Measurements from ENCODE around the gene SGCA.

SGCA gene

DNA sequence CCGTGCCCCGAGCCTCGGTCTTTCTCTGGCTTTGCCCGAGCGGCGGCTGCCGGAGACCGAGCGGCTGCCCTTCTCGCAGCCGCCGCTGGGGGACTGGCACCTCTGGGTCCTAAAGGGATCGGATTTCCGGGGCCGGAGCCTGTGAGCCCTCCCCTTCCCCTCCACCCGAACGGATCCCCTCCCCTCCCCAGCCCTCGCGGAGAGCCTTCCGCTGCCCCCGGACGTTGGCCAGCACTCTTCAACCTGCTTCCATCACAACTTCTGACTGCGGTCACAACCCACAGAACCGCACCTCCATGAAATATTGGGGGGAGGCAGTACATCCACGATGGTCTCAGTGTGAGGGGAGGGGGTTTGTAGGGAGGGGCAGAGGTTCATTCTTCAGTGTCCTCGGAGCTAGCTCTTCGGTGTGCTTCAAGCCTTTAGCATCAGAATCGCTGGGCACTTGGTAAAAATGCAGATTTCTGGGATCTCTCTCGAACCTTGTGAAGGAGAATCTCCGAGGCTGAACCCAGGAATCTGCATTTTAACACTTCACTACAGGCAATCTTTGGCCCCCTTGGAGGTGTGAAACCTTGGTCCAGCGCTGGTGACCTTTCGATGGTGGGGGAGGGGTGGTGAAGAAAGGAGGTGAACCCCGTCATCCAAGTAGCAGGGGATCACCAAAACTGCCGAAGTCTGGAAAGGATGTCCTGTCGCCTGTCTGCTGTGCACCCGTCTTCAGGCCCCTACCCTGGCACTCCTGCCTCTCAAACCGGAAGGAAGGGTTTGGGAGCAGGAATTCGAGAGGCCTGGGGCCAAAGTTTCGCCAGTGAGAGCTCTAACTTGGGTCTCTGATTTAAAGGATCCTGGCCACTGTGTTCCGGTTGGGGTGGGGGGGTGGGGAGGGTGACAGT lies 14.5 kb upstream of the SGCA start (continued):
- no peak for TF ChIP-seq ZNF175 (tag by site-specific recombination; IDR thresholded peaks at IDR 0.05)
- TF ChIP-seq, protein P1, sequence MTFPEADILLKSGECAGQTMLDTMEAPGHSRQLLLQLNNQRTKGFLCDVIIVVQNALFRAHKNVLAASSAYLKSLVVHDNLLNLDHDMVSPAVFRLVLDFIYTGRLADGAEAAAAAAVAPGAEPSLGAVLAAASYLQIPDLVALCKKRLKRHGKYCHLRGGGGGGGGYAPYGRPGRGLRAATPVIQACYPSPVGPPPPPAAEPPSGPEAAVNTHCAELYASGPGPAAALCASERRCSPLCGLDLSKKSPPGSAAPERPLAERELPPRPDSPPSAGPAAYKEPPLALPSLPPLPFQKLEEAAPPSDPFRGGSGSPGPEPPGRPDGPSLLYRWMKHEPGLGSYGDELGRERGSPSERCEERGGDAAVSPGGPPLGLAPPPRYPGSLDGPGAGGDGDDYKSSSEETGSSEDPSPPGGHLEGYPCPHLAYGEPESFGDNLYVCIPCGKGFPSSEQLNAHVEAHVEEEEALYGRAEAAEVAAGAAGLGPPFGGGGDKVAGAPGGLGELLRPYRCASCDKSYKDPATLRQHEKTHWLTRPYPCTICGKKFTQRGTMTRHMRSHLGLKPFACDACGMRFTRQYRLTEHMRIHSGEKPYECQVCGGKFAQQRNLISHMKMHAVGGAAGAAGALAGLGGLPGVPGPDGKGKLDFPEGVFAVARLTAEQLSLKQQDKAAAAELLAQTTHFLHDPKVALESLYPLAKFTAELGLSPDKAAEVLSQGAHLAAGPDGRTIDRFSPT (tag by site-specific recombination; IDR thresholded peaks at IDR 0.05): peak; percentile 42
- TF ChIP-seq ZFP41 (tag by site-specific recombination; IDR thresholded peaks at IDR 0.05; ENCODE audit: borderline replicate concordance): no peak
- TF ChIP-seq ZNF2 (tag by site-specific recombination; IDR thresholded peaks at IDR 0.05): peak; percentile 55; the same call in 1 of the 2 replicates
- no peak for TF ChIP-seq ZNF169 (tag by site-specific recombination; IDR thresholded peaks at IDR 0.05)
- TF ChIP-seq ZBTB7A (tag by site-specific recombination; IDR thresholded peaks at IDR 0.05; ENCODE audit: low read depth): 0 out of 2 replicates have a peak, but pooled peaks have one; percentile 18
- no peak for TF ChIP-seq ZNF654 (tag by site-specific recombination; IDR thresholded peaks at IDR 0.05; ENCODE audit: low read depth)
- TF ChIP-seq, protein P2, sequence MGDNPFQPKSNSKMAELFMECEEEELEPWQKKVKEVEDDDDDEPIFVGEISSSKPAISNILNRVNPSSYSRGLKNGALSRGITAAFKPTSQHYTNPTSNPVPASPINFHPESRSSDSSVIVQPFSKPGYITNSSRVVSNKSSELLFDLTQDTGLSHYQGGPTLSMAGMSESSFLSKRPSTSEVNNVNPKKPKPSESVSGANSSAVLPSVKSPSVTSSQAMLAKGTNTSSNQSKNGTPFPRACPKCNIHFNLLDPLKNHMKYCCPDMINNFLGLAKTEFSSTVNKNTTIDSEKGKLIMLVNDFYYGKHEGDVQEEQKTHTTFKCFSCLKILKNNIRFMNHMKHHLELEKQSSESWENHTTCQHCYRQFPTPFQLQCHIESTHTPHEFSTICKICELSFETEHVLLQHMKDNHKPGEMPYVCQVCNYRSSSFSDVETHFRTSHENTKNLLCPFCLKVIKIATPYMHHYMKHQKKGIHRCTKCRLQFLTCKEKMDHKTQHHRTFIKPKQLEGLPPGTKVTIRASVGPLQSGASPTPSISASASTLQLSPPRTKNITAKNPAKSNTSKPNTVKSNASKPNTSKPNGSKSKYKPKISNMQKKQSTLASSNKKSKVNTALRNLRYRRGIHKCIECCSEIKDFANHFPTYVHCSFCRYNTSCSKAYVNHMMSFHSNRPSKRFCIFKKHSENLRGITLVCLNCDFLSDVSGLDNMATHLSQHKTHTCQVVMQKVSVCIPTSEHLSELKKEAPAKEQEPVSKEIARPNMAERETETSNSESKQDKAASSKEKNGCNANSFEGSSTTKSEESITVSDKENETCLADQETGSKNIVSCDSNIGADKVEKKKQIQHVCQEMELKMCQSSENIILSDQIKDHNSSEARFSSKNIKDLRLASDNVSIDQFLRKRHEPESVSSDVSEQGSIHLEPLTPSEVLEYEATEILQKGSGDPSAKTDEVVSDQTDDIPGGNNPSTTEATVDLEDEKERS (tag by site-specific recombination; IDR thresholded peaks at IDR 0.05): no peak
- peak; percentile 50 for TF ChIP-seq BCL11A (tag by site-specific recombination; IDR thresholded peaks at IDR 0.05; ENCODE audit: low read depth)
- peak; percentile 70 for TF ChIP-seq ZNF837 (tag by site-specific recombination; IDR thresholded peaks at IDR 0.05)
- TF ChIP-seq, protein P3, sequence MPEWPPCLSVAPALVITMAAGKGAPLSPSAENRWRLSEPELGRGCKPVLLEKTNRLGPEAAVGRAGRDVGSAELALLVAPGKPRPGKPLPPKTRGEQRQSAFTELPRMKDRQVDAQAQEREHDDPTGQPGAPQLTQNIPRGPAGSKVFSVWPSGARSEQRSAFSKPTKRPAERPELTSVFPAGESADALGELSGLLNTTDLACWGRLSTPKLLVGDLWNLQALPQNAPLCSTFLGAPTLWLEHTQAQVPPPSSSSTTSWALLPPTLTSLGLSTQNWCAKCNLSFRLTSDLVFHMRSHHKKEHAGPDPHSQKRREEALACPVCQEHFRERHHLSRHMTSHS (tag by site-specific recombination; IDR thresholded peaks at IDR 0.05): no peak
- TF ChIP-seq ZNF521 (tag by site-specific recombination; IDR thresholded peaks at IDR 0.05): no peak
- TF ChIP-seq, protein P4, sequence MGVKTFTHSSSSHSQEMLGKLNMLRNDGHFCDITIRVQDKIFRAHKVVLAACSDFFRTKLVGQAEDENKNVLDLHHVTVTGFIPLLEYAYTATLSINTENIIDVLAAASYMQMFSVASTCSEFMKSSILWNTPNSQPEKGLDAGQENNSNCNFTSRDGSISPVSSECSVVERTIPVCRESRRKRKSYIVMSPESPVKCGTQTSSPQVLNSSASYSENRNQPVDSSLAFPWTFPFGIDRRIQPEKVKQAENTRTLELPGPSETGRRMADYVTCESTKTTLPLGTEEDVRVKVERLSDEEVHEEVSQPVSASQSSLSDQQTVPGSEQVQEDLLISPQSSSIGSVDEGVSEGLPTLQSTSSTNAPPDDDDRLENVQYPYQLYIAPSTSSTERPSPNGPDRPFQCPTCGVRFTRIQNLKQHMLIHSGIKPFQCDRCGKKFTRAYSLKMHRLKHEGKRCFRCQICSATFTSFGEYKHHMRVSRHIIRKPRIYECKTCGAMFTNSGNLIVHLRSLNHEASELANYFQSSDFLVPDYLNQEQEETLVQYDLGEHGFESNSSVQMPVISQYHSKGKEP (tag by site-specific recombination; IDR thresholded peaks at IDR 0.05): no peak
- peak; percentile 73 for TF ChIP-seq ZNF623 (tag by site-specific recombination; IDR thresholded peaks at IDR 0.05)
- TF ChIP-seq, protein P5, sequence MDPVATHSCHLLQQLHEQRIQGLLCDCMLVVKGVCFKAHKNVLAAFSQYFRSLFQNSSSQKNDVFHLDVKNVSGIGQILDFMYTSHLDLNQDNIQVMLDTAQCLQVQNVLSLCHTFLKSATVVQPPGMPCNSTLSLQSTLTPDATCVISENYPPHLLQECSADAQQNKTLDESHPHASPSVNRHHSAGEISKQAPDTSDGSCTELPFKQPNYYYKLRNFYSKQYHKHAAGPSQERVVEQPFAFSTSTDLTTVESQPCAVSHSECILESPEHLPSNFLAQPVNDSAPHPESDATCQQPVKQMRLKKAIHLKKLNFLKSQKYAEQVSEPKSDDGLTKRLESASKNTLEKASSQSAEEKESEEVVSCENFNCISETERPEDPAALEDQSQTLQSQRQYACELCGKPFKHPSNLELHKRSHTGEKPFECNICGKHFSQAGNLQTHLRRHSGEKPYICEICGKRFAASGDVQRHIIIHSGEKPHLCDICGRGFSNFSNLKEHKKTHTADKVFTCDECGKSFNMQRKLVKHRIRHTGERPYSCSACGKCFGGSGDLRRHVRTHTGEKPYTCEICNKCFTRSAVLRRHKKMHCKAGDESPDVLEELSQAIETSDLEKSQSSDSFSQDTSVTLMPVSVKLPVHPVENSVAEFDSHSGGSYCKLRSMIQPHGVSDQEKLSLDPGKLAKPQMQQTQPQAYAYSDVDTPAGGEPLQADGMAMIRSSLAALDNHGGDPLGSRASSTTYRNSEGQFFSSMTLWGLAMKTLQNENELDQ (tag by site-specific recombination; IDR thresholded peaks at IDR 0.05; ENCODE audit: low read depth): no peak
- peak; percentile 44; the same call in 1 of the 2 replicates for TF ChIP-seq WT1 (tag by site-specific recombination; IDR thresholded peaks at IDR 0.05)
- TF ChIP-seq, protein P6, sequence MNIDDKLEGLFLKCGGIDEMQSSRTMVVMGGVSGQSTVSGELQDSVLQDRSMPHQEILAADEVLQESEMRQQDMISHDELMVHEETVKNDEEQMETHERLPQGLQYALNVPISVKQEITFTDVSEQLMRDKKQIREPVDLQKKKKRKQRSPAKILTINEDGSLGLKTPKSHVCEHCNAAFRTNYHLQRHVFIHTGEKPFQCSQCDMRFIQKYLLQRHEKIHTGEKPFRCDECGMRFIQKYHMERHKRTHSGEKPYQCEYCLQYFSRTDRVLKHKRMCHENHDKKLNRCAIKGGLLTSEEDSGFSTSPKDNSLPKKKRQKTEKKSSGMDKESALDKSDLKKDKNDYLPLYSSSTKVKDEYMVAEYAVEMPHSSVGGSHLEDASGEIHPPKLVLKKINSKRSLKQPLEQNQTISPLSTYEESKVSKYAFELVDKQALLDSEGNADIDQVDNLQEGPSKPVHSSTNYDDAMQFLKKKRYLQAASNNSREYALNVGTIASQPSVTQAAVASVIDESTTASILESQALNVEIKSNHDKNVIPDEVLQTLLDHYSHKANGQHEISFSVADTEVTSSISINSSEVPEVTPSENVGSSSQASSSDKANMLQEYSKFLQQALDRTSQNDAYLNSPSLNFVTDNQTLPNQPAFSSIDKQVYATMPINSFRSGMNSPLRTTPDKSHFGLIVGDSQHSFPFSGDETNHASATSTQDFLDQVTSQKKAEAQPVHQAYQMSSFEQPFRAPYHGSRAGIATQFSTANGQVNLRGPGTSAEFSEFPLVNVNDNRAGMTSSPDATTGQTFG (tag by site-specific recombination; IDR thresholded peaks at IDR 0.05; ENCODE audit: borderline replicate concordance): no peak
- TF ChIP-seq ZNF37A (tag by site-specific recombination; IDR thresholded peaks at IDR 0.05): no peak
- no peak for TF ChIP-seq ZNF155 (tag by site-specific recombination; IDR thresholded peaks at IDR 0.05)
- no peak for TF ChIP-seq ZNF202 (tag by site-specific recombination; IDR thresholded peaks at IDR 0.05; ENCODE audit: borderline replicate concordance)
